Stimulated activated CD4-positive, alpha-beta T cell treated with anti-CD3 and anti-CD28 coated beads, Interleukin-4, amount 100 ng/mL, for 24 hours (primary cell): ENCODE results near the gene F10.
"Not testable (repeated sequence)": the region's sequence is repeated elsewhere in the genome, so short reads cannot be mapped to it uniquely, and the experiment has no call there.

Experiments
- DNase-seq: peaks from one replicate; pipeline ENCODE4 v3.0.0-alpha.2; 2020

The F10 gene

DNA sequence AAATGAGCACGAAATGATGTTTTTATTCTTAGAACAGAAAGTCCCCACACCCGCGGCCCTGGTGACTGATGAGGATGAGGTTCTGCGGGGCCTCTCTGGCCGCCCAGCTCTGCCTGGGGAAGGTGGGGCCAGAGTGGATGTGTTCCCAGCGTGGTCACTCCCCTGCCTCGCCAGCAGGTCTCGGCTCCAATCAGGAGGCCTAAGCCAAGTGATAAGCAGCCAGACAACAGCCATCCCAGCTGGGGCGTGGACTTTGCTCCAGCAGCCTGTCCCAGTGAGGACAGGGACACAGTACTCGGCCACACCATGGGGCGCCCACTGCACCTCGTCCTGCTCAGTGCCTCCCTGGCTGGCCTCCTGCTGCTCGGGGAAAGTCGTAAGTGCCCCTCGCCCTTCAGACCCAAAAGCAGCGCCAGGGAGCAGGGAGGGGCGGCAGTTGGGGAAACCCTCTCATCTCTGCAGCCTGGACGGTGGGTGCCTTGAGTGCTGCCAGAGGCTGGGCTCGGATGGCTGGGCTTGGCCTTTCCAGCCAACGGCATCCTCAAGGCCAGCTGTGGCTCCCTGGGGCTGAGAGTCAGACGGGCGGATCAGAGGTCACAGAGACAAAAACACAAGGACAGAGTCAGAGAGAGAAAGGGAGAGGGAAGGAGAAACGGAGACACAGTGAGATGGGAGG, at the start of gene F10:
Gene F10, plus strand, starts transcription at position 250 of the 676 bp plus-strand sequence. Its CDS starts 57 bp downstream, at position 307.
- no peak for DNase-seq

DNA sequence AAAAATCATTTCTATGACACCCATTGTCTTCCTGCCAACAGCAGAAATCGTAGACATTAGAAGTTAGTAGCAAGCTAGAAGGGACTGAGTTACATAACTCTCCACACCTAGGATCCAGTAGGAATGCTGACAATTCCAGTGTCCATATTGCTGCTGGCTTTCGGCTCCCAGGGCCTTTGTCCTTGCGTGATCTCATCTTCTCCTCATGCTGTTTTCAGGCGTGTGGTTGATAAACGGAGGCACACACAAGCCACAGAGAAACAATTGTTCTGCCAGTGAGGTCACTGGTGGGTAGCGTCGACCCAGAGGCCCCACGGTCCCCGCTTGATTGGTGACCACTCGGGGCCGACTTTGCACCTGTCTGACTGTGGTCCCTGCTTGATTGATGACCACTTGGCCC, 48.7 kb upstream of the F10 start:
- no peak for DNase-seq

DNA sequence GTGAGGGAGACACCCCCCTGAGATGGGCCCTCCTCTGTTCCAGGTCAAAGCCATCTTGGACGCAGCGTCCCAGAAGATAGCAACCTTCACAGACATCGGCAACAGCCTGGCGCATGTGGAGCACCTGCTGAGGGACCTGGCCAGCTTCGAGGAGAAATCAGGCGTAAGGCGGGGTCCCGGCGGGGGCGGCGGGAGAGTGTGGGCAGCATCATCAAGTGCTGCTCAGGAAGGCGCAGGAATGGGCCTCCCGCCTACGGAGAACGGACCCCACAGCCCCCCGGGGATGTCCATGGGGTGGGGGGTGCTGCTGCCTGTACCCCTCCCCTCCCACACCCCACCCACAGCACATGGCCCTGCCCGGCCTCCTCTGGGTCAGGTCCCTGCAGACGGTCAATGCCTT, 48.2 kb upstream of the F10 start:
- no peak for DNase-seq

DNA sequence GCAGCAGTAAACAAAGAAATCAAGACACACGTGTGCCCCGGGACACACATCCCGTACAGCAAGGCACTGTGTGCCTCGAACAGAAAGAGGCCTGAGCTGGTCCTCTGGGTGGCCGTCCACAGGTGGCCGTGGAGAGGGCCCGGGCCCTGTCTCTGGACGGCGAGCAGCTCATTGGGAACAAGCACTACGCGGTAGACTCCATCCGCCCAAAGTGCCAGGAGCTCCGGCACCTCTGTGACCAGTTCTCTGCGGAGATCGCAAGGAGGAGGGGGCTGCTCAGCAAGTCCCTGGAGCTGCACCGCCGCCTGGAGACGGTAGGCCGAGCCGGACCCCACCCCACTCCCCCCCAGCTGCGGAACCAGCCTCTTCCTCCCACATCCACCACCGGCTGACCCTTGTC, 47.7 kb upstream of the F10 start:
- DNase-seq, result no peak

DNA sequence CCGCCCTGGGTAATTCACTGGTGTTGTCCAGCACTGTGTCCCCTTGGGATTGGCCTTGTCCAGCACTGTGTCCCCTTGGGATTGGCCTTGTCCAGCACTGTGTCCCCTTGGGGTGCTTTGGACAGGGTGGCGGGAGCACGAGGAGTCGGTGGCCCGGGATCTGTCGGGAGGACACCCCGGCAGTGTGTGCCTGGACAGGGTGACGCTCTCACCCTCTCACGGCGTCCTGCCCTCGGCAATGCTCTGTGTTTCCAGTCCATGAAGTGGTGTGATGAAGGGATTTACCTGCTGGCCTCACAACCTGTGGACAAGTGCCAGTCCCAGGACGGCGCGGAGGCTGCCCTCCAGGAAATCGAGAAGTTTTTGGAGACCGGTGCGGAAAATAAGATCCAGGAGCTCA, 46.9 kb upstream of the F10 start:
- no peak for DNase-seq

DNA sequence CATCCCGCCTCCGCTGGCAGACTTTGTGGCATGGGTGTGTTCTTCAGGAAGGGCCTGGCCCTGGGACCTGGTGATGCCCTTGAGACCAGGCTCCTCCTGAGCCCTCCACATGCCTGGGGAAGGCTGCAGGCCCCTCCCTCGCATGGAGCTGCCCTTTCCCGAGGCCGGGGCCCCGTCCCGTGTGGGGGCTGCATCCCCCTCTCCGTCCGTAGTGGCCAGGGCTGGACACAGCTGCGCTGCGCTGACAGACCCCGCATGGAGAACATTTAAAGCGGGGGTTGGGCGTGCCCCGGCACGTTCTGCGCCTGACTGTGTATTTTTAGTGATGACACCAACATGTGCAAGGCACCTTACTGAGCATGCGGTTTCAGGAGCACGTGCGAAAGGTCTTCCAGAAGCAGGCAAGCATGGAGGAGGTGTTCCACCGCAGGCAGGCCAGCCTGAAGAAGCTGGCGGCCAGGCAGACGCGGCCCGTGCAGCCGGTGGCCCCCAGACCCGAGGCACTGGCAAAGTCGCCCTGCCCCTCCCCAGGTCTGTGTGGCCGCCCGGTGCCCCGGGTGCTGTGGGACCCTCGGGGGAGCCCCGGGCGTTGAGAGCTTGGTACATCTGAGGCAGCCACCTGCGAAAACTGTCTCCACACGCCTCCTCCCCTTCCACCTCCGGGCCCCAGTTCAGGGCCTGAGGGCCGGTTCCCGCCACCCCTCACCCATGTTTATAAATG, 45.8 kb upstream of the F10 start:
- no peak for DNase-seq

DNA sequence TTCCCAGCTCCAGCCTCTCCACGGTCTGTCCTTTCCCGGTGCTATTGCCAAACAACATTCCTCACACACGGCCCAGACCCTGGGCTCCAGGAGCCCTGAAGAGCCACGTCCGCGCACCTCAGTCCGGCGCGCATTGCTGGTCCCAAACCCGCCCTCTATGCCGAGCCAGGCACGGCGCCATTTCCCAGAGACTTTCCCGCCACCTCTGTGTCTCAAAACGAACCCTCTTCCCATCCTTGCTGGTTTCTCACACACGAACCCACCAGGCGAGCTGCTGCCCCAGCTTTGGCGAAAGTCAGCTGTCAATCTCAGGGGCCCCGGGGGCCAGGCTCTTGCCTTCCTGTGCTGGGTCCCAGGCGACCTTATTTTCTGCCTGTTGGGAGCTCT, 45.0 kb upstream of the F10 start:
- no peak for DNase-seq

DNA sequence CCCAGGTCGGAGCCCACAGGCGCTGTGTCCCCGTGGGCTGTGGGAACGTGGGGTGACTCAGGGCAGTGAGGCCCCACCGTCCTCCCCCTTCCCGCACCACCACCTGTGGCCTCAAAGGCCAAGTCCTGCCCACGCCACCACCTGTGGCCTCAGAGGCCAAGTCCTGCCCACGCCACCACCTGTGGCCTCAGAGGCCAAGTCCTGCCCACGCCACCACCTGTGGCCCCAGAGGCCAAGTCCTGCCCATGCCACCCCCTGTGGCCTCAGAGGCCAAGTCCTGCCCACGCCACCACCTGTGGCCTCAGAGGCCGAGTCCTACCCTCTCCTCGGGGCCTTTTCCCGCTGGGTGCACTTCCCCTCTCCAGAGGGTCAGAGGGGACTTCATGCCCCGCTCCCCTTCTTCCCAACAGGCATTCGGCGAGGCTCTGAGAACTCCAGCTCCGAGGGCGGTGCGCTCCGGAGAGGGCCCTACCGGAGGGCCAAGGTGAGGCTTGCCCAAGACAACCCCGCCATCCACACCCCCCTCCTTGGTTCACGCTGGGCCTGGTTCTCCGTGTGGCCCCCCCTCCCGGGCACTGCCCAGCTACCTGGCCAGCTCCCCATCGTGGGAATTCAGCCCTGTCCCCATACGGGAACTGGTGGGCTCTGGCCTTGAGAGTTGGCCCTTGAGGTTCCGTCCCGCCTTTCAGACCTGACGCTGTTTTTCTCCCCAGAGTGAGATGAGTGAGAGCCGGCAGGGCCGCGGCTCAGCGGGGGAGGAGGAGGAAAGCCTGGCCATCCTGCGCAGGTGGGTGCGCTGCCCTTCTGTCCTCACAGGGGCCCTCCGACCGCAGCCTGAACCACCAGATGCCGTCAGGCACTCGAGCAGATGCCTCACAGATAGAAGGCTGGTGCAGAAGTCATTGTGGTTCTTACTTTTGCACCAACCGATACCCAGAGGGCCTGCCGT, 44.4 kb upstream of the F10 start:
- DNase-seq, result no peak

DNA sequence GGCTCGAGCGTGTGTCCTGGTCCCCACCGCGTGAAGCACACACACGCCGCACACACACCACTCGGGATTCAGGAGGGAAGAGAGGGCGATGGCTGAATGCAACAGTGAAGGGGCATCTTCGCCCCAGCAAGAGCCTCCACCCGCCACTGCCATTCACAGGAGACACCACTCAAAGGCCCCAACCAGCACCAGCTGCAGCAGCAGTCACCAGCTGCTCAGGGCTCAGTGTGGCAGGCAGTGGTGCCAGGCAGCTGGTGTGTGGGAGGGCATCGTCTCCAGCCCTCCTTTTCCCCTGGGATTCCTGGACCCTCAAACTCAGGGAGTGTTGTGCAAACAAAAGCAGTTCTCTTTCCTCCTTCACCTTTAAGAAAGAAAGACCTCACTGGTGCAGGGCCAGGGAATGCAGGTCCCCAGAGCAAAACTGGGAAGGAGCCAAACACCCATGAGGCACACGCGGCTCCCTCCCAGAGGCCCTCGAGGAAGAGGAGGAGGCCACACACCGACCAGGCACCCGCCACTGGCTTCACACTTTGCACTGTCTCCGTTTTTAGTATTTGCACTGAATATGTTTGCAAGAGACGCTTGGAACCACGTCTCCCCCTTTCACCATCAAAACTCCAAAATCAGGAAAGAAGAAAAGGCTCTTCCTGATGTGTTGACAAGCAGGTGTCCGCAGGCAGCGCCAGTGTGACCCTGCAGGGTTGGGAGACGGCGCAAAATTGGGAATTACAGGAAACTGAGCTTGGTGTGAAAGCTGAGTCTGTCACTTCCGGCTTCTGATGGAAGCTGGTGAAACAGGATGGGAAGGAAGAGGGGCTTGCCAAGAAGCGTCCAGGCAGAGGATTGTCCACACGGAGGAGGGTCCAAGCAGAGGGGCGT, 43.5 kb upstream of the F10 start:
- DNase-seq, result no peak

DNA sequence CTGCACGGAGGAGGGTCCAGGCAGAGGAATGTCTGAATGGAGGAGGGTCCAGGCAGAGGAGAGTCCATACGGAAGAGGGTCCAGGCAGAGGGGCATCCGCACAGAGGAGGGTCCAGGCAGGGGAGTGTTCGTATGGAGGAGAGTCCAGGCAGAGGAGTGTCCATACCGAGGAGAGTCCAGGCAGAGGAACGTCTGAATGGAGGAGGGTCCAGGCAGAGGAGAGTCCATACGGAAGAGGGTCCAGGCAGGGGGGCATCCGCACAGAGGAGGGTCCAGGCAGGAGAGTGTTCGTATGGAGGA, 42.9 kb upstream of the F10 start:
- DNase-seq, result not testable (repeated sequence)

DNA sequence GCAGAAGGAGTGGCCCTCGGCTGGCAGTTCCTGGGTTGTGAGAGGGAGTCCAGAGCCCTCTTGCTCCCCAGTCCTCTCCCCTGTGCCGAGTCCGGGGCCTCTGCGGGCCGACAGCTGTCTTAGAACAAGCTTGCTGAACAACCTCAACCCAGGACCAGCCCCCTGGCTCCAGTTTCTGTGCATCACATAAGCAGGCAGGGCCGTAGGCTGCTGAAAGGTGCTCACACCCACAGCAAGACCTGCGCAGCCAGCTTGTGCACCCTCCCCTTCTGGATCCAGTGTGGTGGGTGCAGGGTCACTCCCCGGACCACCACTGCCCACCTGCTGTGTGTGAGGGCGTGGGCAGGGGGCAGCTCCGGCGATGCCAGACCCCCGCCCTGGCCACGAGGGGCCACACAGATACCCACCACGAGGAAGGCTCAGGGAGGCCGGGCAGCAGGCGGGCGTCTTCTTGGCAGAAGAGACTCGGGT, 42.2 kb upstream of the F10 start:
- no peak for DNase-seq

DNA sequence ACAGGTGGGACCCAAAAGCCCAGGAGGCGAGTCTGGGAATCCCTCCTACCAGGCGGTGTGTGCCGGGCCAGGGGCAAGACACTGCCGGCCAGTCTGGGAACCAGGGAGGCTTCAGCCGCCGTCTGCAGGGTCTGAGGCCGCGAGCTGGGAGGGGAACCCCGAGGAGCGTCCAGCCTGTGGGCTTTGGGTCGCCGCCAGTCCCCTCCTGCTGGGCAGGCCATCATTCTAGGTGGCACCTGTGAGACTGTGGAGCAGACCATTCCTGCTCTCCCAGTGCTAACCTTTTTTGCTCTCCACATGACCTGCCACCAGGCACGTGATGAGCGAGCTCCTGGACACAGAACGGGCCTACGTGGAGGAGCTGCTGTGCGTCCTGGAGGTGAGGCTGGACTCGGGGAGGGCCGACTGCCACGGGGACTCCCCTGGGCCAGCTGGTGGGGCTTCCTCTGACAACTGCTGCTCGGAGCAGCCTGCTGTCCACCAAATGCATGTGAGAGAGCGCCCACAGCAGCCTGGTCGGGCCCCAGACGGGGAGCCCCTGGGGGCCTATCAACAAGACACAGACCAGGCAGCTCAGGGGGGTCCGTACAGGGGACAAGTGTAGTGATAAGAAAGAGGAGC, 41.6 kb upstream of the F10 start:
- no peak for DNase-seq

DNA sequence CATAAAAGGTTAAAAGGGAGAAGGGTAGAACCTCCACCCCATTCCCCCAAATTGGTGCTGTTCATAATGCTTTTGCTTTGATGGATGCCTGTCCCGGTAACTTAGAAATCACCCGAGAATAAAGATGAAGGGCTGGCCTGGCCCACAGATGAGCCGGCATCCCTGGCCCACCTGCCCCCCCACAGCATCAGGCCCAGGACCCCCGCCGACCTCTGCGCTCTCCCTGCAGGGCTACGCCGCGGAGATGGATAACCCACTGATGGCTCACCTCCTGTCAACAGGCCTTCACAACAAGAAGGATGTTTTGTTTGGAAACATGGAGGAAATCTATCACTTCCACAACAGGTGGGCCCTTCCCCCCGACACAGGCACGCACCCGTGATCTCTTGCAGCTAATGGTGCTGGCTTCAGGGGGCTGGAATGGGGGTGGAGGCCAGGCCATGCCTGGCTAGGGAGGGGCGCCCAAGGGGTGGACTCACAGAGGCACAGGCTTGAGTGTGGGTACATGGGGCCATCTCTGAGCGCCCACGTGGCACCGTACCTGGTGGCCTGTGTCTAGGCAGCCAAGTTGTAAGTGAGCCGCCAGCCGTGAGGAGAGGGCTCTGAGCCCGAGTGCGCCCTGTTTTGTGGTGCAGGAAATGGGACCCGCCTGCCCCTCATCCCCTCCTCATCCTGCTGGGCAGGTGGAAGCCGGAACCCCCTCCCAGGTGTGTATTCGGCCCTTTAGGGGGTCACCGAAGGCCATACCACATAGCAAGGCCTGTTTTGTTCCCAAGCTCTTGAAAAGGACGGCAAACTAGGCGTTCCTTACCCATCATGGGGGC, 40.2 kb upstream of the F10 start:
- no peak for DNase-seq

DNA sequence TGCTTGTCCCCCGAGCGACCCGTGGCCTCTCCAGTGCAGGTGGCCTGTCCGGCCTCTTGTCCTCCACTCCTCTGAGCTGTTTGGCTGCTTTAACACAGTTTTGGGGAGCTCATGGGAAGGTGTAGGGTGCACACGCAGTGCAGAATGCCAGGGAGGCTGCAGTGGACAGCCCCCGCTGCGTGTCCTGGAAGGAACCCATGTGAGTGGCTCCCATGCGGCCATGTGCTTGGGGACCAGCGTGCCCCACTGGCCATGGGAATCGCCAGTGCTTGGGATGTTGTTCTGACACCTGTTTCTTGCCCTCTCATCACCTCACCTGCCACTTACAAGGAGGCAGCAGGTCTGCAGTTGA, 39.6 kb upstream of the F10 start:
- no peak for DNase-seq

DNA sequence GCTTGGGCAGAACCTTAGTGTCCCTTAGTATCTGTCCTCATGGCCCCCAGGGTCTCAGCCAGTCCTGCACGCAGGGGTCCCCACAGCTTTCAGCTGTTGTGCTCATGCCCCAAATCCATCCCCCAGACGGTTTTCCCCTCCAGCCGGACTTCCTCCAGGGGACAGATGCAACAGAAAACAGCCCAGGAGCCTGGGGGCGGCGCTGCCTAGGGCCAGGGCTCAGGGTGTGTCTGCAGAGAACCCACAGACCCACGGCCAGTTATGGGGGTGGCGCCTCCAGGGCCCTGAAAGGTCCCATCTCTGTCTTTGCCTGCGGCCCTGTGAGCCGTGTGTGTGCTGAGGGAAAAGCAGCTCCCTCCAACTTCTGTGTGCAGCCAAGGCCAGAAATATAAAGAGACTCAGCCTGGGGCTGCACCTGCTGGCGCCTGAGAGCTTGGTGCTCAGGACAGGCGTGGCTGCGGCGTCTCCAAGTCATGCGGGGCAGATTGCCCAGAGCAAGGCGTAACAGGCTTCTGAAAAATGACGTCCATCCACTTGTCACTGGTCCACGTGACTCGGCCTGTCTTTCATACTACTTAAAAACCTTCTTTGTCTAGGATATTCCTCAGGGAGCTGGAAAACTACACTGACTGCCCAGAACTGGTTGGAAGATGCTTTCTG, 39.1 kb upstream of the F10 start:
- no peak for DNase-seq

DNA sequence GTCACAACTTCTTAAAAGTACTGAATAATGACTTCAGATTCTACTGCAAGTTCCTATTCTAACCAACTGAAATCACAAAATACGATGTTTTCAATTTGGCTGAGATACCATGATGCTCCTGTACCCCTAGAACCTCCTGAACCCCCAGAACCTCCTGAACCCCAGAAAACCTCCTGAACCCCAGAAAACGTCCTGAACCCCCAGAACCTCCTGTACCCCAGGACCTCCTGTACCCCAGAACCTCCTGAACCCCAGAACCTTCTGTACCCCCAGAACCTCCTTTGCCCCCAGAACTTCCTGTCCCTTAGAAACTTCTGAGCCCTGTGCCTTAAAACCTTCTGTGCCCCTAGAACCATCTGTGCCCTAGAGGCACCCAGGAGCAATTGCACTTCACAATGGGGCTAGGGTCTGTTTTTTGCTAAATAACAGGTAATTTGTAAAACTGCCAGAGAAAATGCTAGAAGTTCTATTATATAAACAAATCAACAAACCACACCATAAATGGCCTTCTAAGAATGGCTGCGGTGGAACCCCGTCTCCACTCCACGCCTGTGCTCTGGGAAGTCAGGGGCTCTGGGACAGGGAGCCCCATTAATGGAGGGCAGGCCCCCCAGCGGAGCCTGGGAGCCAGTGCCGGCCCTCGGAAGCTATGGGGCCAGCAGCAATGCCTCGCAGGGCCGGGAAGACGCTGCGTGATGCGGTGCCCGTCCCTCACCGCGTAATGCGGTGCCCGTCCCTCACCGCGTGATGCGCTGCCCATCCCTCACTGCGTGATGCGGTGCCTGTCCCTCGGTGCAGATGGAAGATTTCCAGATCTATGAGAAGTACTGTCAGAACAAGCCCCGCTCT, 38.3 kb upstream of the F10 start:
- DNase-seq, result no peak

DNA sequence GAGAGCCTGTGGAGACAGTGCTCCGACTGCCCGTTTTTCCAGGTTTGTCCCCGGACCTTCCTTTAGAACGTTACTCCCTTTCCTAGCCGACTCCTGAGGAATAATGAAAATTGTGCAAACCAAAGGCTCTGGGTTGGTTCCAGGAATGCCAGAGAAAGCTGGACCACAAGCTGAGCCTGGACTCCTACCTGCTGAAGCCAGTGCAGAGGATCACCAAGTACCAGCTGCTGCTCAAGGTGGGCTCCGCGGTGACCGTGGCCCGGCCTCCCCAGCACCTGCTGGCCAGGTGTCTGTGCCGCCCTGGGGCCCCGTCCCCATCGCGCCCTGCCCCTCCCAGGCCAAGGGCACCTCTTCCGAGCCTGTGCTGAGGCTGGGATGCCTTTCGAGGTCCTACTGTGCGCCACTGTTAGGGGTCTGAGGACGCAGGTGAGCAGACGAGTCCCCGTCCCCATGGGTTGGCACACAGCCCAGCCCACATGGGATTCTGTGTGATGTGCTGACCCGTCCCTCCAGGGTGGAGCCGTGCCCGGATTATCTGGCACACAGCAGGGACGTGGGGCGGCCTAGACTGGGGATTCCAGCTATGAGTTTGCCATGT, 37.6 kb upstream of the F10 start:
- no peak for DNase-seq

DNA sequence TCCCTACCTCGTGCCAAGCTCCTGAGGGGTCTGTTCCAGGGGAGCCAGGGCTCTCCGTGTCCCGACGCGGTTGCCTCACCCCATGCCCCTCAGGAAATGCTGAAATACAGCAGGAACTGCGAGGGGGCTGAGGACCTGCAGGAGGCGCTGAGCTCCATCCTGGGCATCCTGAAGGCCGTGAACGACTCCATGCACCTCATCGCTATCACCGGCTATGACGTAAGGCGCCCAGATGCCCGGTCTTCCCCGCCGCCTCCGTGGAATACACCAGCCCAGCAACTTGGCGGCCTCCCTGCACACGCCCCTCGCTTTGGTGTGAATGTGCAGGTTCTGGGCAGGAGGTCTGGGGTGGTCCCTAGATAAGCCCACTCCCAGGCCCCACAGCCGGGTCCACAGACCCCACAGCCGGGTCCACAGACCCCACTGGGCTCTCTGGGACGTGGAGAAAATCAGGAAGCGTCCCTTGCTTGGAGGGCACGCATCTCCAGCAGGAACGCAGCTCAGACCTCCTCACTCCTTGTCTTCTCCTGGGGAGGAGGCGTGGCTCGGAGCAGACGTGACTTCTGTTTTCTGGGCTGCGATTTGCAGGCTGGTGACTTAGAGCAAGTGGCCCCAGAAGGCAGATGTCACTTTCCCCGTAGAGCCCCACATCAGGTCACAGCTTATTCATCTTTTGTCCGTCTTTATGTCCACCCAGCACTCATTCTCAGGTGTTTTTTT, 36.4 kb upstream of the F10 start:
- DNase-seq, result no peak
